Astrocyte (in vitro differentiated cells and primary cell): ENCODE data around the gene NPAS3. TPM values are rescaled to one million over a fixed set of nuclear protein-coding genes. Genes with fewer than 3 reads are reported as not detected.

ENCODE experiments used
- DNase-seq: peaks from one replicate; pipeline ENCODE4 v3.0.0-alpha.2; 2010; ENCODE audit warnings: low read depth
- FAIRE-seq: peaks from 2 replicates; lab custom pipeline; 2011; peaks lifted over from hg19 to GRCh38; lab: Jason Lieb, UNC
- H2AFZ ChIP-seq: 2 replicates; pipeline ENCODE4 v1.6.0; 2012; ENCODE audit warnings: low read depth, low read length, inconsistent platforms
- H3K27ac ChIP-seq: 2 replicates; pipeline ENCODE4 v1.5.1; 2011; ENCODE audit warnings: low read depth, low read length, inconsistent platforms
- H3K27me3 ChIP-seq: 2 replicates; pipeline ENCODE4 v1.6.0; 2011; ENCODE audit warnings: low read length, inconsistent platforms; ENCODE audit not compliant: insufficient read depth
- H3K36me3 ChIP-seq: 2 replicates; pipeline ENCODE4 v1.5.1; 2011; ENCODE audit warnings: low read length, inconsistent platforms; ENCODE audit not compliant: insufficient read depth
- H3K4me1 ChIP-seq: 2 replicates; pipeline ENCODE4 v1.5.1; 2011; ENCODE audit warnings: low read length, inconsistent platforms; ENCODE audit not compliant: insufficient read depth
- H3K4me2 ChIP-seq: 2 replicates; pipeline ENCODE4 v1.6.0; 2012; ENCODE audit warnings: low read length, inconsistent platforms
- H3K4me3 ChIP-seq: 2 replicates; pipeline ENCODE4 v1.5.1; 2011; ENCODE audit warnings: low read depth, mild to moderate bottlenecking, low read length, inconsistent platforms; ENCODE audit not compliant: insufficient read depth
- H3K79me2 ChIP-seq: 2 replicates; pipeline ENCODE4 v1.6.0; 2012; ENCODE audit warnings: mild to moderate bottlenecking, low read length, inconsistent platforms; ENCODE audit not compliant: insufficient read depth
- H3K9ac ChIP-seq: 2 replicates; pipeline ENCODE4 v1.6.0; 2012; ENCODE audit warnings: mild to moderate bottlenecking, low read length, inconsistent platforms
- H3K9me3 ChIP-seq: 2 replicates; pipeline ENCODE4 v1.5.1; 2012; ENCODE audit warnings: low read depth, mild to moderate bottlenecking, low read length, inconsistent platforms; ENCODE audit not compliant: insufficient read depth
- H4K20me1 ChIP-seq: 2 replicates; pipeline ENCODE4 v1.6.0; 2012; ENCODE audit warnings: low read length, inconsistent platforms; ENCODE audit not compliant: insufficient read depth
- H3K27ac Mint-ChIP-seq: one replicate; pipeline ENCODE4 v1.8.0; 2021; ENCODE audit warnings: mild to moderate bottlenecking, mixed read lengths; ENCODE audit not compliant: unreplicated experiment
- H3K27me3 Mint-ChIP-seq: one replicate; pipeline ENCODE4 v1.8.0; 2021; ENCODE audit warnings: low read depth, mixed read lengths; ENCODE audit not compliant: unreplicated experiment
- H3K36me3 Mint-ChIP-seq: one replicate; pipeline ENCODE4 v1.8.0; 2021; ENCODE audit warnings: low read depth, mixed read lengths; ENCODE audit not compliant: unreplicated experiment
- H3K4me1 Mint-ChIP-seq: one replicate; pipeline ENCODE4 v1.8.0; 2021; ENCODE audit warnings: low read depth, mixed read lengths; ENCODE audit not compliant: unreplicated experiment
- H3K4me3 Mint-ChIP-seq: one replicate; pipeline ENCODE4 v1.8.0; 2021; ENCODE audit warnings: mild to moderate bottlenecking, moderate library complexity, mixed read lengths; ENCODE audit not compliant: unreplicated experiment
- H3K9me3 Mint-ChIP-seq: one replicate; pipeline ENCODE4 v1.8.0; 2021; ENCODE audit warnings: mild to moderate bottlenecking, mixed read lengths; ENCODE audit not compliant: unreplicated experiment
- EZH2 ChIP-seq: IDR thresholded peaks from 2 replicates; pipeline ENCODE4 v1.6.1; 2012; ENCODE audit warnings: mild to moderate bottlenecking, low read length, inconsistent platforms; ENCODE audit not compliant: insufficient read depth
- total RNA-seq: library from RNA; stranded (reverse); gene quantifications from 2 replicates; pipeline ENCODE4 v1.2.1, GENCODE V29; 2021
- TF ChIP-seq, protein P1 (sequence below): IDR thresholded peaks from 2 replicates; pipeline ENCODE4 v1.5.1; 2011; ENCODE audit warnings: low read depth, mild to moderate bottlenecking, inconsistent platforms, low read length, moderate library complexity; ENCODE audit not compliant: insufficient read depth

The NPAS3 gene
- total RNA-seq, 1 donor from 2014 or later, result 2.6 TPM

DNA sequence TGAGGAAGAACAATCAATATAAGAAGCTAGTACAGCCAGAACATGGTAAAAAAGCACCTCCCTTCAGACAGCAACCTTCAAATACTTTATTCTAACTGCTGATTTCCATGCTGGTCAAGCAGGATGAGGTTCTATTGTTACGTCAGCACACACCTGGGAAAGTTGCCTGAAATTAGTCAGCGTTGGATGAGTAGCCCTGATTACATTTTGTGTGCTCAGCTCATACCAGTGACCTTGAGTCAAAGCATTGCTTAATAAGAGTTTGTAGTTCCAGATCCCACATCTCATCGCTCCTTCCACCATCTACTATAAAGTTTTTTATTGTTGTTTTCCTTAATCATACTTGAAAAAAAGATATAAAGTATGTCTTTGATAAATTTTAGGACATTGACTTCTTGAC, 650.7 kb downstream of the NPAS3 start:
- peak; percentile 45 for FAIRE-seq
- no peak overlapping the region for H3K27ac ChIP-seq
- H3K4me1 Mint-ChIP-seq, result peaks cover 25% of the 10 kb centered on the region

DNA sequence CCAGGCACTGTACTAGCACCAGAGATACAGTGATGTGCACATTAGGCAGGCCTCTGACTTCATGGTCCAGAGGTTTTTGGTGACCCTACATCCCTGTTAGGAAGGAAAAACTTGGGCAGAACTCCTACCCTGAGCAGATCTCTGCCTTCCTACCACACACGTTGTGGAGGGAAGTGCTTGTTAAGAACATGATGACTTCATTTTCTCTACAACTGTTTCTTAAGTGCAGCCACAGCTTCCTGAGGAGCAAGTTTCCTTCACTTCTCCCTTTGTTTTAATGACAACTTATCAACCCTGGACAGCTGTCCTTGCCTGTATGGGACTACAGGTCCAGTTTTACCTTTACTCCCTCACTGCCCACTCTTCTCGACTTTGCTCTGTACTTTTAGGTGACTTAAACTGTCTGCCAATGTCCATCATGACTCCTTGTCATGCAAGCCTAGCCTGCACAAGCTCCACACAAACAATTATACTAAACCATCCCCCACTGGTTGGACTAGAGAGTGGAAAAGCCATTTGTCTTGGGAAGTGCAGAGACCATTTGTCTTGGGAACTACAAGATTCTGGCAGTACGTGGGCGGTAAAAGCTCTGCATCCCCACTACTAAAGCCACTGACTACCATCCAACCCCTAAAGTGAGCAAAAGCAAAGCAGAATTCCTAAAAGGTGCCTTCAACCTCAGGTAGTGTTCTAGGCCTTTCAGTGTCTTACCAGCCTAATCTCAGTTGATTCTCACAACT, 652.4 kb downstream of the NPAS3 start:
- no peaks in the 10 kb centered on the region for H4K20me1 ChIP-seq
- H3K4me2 ChIP-seq, result no peak overlapping the region
- no peaks in the 10 kb centered on the region for H3K79me2 ChIP-seq
- Mint-ChIP-seq H3K27ac (peak overlapping the region; percentile 2), H3K27me3 (no peaks in the 10 kb centered on the region), H3K36me3 (no peaks in the 10 kb centered on the region), H3K4me1 (peaks cover 25% of the 10 kb centered on the region), H3K9me3 (no peaks in the 10 kb centered on the region), H3K4me3 (no peak overlapping the region)
- H3K27me3 ChIP-seq, result no peaks in the 10 kb centered on the region
- DNase-seq (peak; percentile 72), FAIRE-seq (peak; percentile 9)
- H3K9ac ChIP-seq, result no peak overlapping the region
- H3K4me1 ChIP-seq, result peaks cover 18% of the 10 kb centered on the region
- H2AFZ ChIP-seq, result peak overlapping the region; percentile 13
- H3K9me3 ChIP-seq, result no peaks in the 10 kb centered on the region
- no peak overlapping the region for H3K27ac ChIP-seq
- H3K36me3 ChIP-seq, result no peaks in the 10 kb centered on the region
- TF ChIP-seq, protein P1, sequence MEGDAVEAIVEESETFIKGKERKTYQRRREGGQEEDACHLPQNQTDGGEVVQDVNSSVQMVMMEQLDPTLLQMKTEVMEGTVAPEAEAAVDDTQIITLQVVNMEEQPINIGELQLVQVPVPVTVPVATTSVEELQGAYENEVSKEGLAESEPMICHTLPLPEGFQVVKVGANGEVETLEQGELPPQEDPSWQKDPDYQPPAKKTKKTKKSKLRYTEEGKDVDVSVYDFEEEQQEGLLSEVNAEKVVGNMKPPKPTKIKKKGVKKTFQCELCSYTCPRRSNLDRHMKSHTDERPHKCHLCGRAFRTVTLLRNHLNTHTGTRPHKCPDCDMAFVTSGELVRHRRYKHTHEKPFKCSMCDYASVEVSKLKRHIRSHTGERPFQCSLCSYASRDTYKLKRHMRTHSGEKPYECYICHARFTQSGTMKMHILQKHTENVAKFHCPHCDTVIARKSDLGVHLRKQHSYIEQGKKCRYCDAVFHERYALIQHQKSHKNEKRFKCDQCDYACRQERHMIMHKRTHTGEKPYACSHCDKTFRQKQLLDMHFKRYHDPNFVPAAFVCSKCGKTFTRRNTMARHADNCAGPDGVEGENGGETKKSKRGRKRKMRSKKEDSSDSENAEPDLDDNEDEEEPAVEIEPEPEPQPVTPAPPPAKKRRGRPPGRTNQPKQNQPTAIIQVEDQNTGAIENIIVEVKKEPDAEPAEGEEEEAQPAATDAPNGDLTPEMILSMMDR, result no peak
- no peak for TF ChIP-seq EZH2
- no peak overlapping the region for H3K4me3 ChIP-seq

More for the DNA sequence above, 650.7 kb downstream of the NPAS3 start:
- Mint-ChIP-seq H3K27me3 (no peaks in the 10 kb centered on the region), H3K36me3 (no peaks in the 10 kb centered on the region), H3K27ac (no peak overlapping the region), H3K9me3 (no peaks in the 10 kb centered on the region), H3K4me3 (no peak overlapping the region)
- H3K9me3 ChIP-seq, result no peaks in the 10 kb centered on the region
- no peak overlapping the region for H2AFZ ChIP-seq
- no peak overlapping the region for H3K4me3 ChIP-seq
- no peaks in the 10 kb centered on the region for H3K36me3 ChIP-seq
- H3K4me1 ChIP-seq, result peaks cover 18% of the 10 kb centered on the region
- peak; percentile 98 for DNase-seq
- H3K79me2 ChIP-seq, result no peaks in the 10 kb centered on the region
- no peaks in the 10 kb centered on the region for H4K20me1 ChIP-seq
- H3K4me2 ChIP-seq, result no peak overlapping the region
- H3K27me3 ChIP-seq, result no peaks in the 10 kb centered on the region
- no peak overlapping the region for H3K9ac ChIP-seq
- TF ChIP-seq, protein P1, result no peak
- TF ChIP-seq EZH2, result no peak

GRCh38 chr14:33592297-33592696, 653.6 kb downstream of the NPAS3 start:
- Histone ChIP-seq H3K4me2 (peak overlapping the region; percentile 38), H3K4me3 (no peak overlapping the region), H3K27ac (peak overlapping the region; percentile 28), H4K20me1 (no peaks in the 10 kb centered on the region), H3K9ac (no peak overlapping the region), H3K79me2 (no peaks in the 10 kb centered on the region), H3K9me3 (no peaks in the 10 kb centered on the region), H2AFZ (no peak overlapping the region), H3K4me1 (peaks cover 18% of the 10 kb centered on the region), H3K27me3 (no peaks in the 10 kb centered on the region), H3K36me3 (no peaks in the 10 kb centered on the region)
- Mint-ChIP-seq H3K4me3 (no peak overlapping the region), H3K27ac (no peak overlapping the region), H3K4me1 (peaks cover 25% of the 10 kb centered on the region), H3K27me3 (no peaks in the 10 kb centered on the region), H3K36me3 (no peaks in the 10 kb centered on the region), H3K9me3 (no peaks in the 10 kb centered on the region)
- DNase-seq, result peak; percentile 74
- no peak for TF ChIP-seq EZH2
- TF ChIP-seq, protein P1, result no peak
- no peak for FAIRE-seq
